Stomach (tissue), 9 donors: ENCODE measurements around the gene ABCC9. TPM values are rescaled to one million over a fixed set of nuclear protein-coding genes. Genes with fewer than 3 reads are reported as not detected.
A peak's percentile ranks its signal among the peaks of the same experiment; 100 is the strongest.

Experiments
- DNase-seq, 2 donors: peaks; one replicate each; pipeline versions ENCODE4 v3.0.0 to v3.0.0-alpha.2; 2013 to 2019
- H3K27ac ChIP-seq, 5 donors: fragments of 200-600 bp in 4 of 5; sonication (generic) in 4 of 5; one replicate each; pipeline ENCODE4 v1.5.1; 2013 to 2019; ENCODE audit warnings: mild to moderate bottlenecking in 1 of 5, moderate library complexity in 1 of 5
- H3K27me3 ChIP-seq, 3 donors: fragments of 200-600 bp; sonication (generic); one replicate each; pipeline ENCODE4 v1.5.1; 2017 to 2019; ENCODE audit warnings: mixed run types in 1 of 3
- H3K36me3 ChIP-seq, 4 donors: fragments of 200-600 bp; sonication (generic); 1 replicate in 3 of 4; 2 replicates in 1 of 4; pipeline ENCODE4 v1.5.1; 2016 to 2019
- H3K4me1 ChIP-seq, 4 donors: fragments of 200-600 bp; sonication (generic); one replicate each; pipeline ENCODE4 v1.5.1; 2016 to 2019
- H3K4me3 ChIP-seq, 4 donors: fragments of 200-600 bp; sonication (generic) in 3 of 4; one replicate each; pipeline ENCODE4 v1.5.1; 2016 to 2019; ENCODE audit warnings: mild to moderate bottlenecking in 1 of 4
- H3K9me3 ChIP-seq, 4 donors: fragments of 200-600 bp; sonication (generic); one replicate each; pipeline ENCODE4 v1.5.1; 2016 to 2019
- EP300 ChIP-seq: sonication (generic); formaldehyde crosslinking; IDR thresholded peaks from one replicate; pipeline ENCODE4 v1.6.1; 2017; ENCODE audit warnings: antibody characterized with exemption
- POLR2A ChIP-seq, 4 donors: fragments of 450-650 bp; IDR thresholded peaks; one replicate each; pipeline ENCODE4 v1.6.1; 2016; ENCODE audit warnings: antibody characterized with exemption in 4 of 4, control low read depth in 2 of 4, mild to moderate bottlenecking in 1 of 4, moderate library complexity in 1 of 4
- POLR2AphosphoS5 ChIP-seq, 3 donors: sonication (generic); formaldehyde crosslinking; IDR thresholded peaks; one replicate each; pipeline ENCODE4 v1.6.1; 2016; ENCODE audit warnings: antibody characterized with exemption in 3 of 3
- WGBS, 5 donors: extraction: QIAGEN DNeasy Blood & Tissue Kit in 3 of 5; methylation state at CpG; one replicate each; pipeline versions ENCODE4 v1.1.5 to v1.1.7; 2013 to 2018; 5-methylcytosine and 5-hydroxymethylcytosine counted together
- intact Hi-C: fragments of 100-400 bp; cut with DNase I; formaldehyde crosslinking; loops from one replicate; pipeline ENCODE4 v1.15.1; 2023; ENCODE audit warnings: low total_unique reads
- polyA plus RNA-seq, 3 donors: library from polyadenylated mRNA; stranded (reverse); fragments of 200-250 nt; gene quantifications; one replicate each; pipeline ENCODE4 v1.2.3, GENCODE V29; 2013
- small RNA-seq, 4 donors: library from RNA; depleted of rRNA; stranded (forward); fragments of <200 nt; gene quantifications; one replicate each; pipeline ENCODE3, GENCODE V24; 2016
- total RNA-seq, 5 donors: library from RNA; depleted of rRNA; stranded (reverse); fragments of >200 nt; gene quantifications; one replicate each; pipeline versions ENCODE4 v1.1.0 to v1.2.3, GENCODE V29; 2014 to 2016
- TF ChIP-seq, protein P1 (sequence below), 7 experiments: fragments of 450-650 bp in 4 of 7; fragments of 200-600 bp in 3 of 7; sonication (generic) in 3 of 7; IDR thresholded peaks; one replicate each; pipeline ENCODE4 v1.5.1; 2016 to 2019; ENCODE audit warnings: antibody characterized with exemption in 7 of 7, control low read depth in 2 of 7, mild to moderate bottlenecking in 1 of 7
- donor health status: healthy with polysubstance abuse.
- donor health status: Bipolar disorder and iron deficiency.
- donor health status: healthy.

Gene ABCC9
- total and polyA plus RNA-seq, 8 donors, result 1.2 to 60.1 (median 10.4) TPM

DNA sequence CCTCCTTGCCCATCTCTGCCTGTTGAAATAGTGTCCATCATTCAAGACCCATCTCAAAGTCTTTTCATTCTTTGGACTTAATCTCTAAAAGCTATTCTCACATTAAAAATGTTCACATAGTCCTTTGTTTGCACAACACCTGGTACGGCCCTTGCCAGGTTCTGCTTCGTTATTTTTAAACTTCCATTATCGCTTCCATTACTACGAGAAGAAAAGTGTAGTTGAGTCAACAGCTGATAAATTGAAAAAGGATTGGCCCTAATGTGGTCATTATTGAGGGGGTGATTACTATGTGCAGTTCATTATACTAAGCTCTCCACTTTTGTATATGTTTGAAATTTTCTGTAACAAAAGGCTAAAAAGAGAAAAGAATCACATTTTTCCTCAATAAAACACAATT is 184.5 kb downstream of the ABCC9 start:
- TF ChIP-seq EP300 (no peak), POLR2AphosphoS5 (IDR thresholded peaks at IDR 0.05) (no peak), POLR2A (IDR thresholded peaks at IDR 0.05) (no peak)
- TF ChIP-seq, protein P1, sequence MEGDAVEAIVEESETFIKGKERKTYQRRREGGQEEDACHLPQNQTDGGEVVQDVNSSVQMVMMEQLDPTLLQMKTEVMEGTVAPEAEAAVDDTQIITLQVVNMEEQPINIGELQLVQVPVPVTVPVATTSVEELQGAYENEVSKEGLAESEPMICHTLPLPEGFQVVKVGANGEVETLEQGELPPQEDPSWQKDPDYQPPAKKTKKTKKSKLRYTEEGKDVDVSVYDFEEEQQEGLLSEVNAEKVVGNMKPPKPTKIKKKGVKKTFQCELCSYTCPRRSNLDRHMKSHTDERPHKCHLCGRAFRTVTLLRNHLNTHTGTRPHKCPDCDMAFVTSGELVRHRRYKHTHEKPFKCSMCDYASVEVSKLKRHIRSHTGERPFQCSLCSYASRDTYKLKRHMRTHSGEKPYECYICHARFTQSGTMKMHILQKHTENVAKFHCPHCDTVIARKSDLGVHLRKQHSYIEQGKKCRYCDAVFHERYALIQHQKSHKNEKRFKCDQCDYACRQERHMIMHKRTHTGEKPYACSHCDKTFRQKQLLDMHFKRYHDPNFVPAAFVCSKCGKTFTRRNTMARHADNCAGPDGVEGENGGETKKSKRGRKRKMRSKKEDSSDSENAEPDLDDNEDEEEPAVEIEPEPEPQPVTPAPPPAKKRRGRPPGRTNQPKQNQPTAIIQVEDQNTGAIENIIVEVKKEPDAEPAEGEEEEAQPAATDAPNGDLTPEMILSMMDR (IDR thresholded peaks at IDR 0.05), result no peak
- H3K27me3 ChIP-seq, result no peaks in the 10 kb centered on the region
- peaks cover 0 to 17% (median 7%) of the 10 kb centered on the region in 4 donors for H3K4me1 ChIP-seq
- no peaks in the 10 kb centered on the region for H3K36me3 ChIP-seq
- no peak overlapping the region for H3K27ac ChIP-seq
- H3K9me3 ChIP-seq, result no peaks in the 10 kb centered on the region
- intact Hi-C loops, result no loop called here
- 37 to 69% (median 39%) methylated on average over 4 of the region's 4 CpGs for WGBS, 5 donors
- no peak for DNase-seq
- H3K4me3 ChIP-seq, result no peak overlapping the region

GRCh38 chr12:21751517-21751916 is 189.7 kb downstream of the ABCC9 start:
- H3K27ac ChIP-seq, result peak overlapping the region in 2 of 5 donors; percentile 1 to 32
- 20 to 31% (median 28%) methylated on average over 4 of the region's 4 CpGs for WGBS, 5 donors
- DNase-seq, result peak in 1 of 2 donors; percentile 81

More at GRCh38 chr12:21751517-21751916, 189.7 kb downstream of the ABCC9 start:
- Histone ChIP-seq H3K36me3 (no peaks in the 10 kb centered on the region), H3K9me3 (no peaks in the 10 kb centered on the region), H3K4me1 (peaks cover 0 to 15% (median 10%) of the 10 kb centered on the region in 4 donors), H3K27me3 (no peaks in the 10 kb centered on the region), H3K4me3 (no peak overlapping the region)
- no peak for TF ChIP-seq POLR2A (IDR thresholded peaks at IDR 0.05)
- no peak for TF ChIP-seq EP300
- peak in 1 of 3 donors; percentile 41 for TF ChIP-seq POLR2AphosphoS5 (IDR thresholded peaks at IDR 0.05)
- TF ChIP-seq, protein P1 (IDR thresholded peaks at IDR 0.05), result no peak
- intact Hi-C loops, result no loop called here

Small RNAs within 50 kb of the gene (small RNA-seq; reads per million reads assigned to genes)
- gene AC008250.2, result 0 reads per million in 4 donors

Other genes with a start within 250 kb of the ABCC9 start
- 10 to 100 TPM in 3 of 5 donors, not detected in 2; 10.6 to 19.6 (median 16.7) TPM for gene KCNJ8, start 166.7 kb downstream of the ABCC9 start, total RNA-seq
- 1 to 10 TPM; 5.7 to 7.2 (median 5.8) TPM for gene KCNJ8, start 166.7 kb downstream of the ABCC9 start, polyA plus RNA-seq
- 100 to 1,000 TPM in 1 of 5 donors, 10 to 100 TPM in 3, 1 to 10 TPM in 1; 4.7 to 283 (median 37.8) TPM for gene CMAS, start 104.8 kb upstream of the ABCC9 start, total RNA-seq
- gene CMAS, start 104.8 kb upstream of the ABCC9 start, polyA plus RNA-seq, result 10 to 100 TPM; 34.7 to 58.7 (median 38.8) TPM